Upper lobe of left lung (tissue), 6 donors: Measurements from ENCODE around the gene PDGFC. TPM values are rescaled to one million over a fixed set of nuclear protein-coding genes. Genes with fewer than 3 reads are reported as not detected.

ENCODE experiments used
- ATAC-seq, 2 donors: fragments of 200-7000 bp; cut with Tn5 transposase; one replicate each; pipeline ENCODE4 v1.9.1; 2022; ENCODE audit warnings: mild to moderate bottlenecking in 2 of 2, moderate library complexity in 2 of 2; ENCODE audit not compliant: low FRiP score in 2 of 2
- DNase-seq, 2 donors: peaks; one replicate each; pipeline ENCODE4 v3.0.0-alpha.2; 2019 to 2020
- H3K27ac ChIP-seq, 4 donors: fragments of 200-600 bp; sonication (generic); one replicate each; pipeline ENCODE4 v1.5.1; 2016 to 2019
- H3K27me3 ChIP-seq, 4 donors: fragments of 200-600 bp; sonication (generic); one replicate each; pipeline ENCODE4 v1.5.1; 2017 to 2019
- H3K36me3 ChIP-seq, 4 donors: fragments of 200-600 bp; sonication (generic); one replicate each; pipeline ENCODE4 v1.5.1; 2016 to 2019
- H3K4me1 ChIP-seq, 4 donors: fragments of 200-600 bp; sonication (generic); one replicate each; pipeline ENCODE4 v1.5.1; 2018 to 2019
- H3K4me3 ChIP-seq, 4 donors: fragments of 200-600 bp; sonication (generic); one replicate each; pipeline ENCODE4 v1.5.1; 2017 to 2019; ENCODE audit warnings: mild to moderate bottlenecking in 2 of 4, moderate library complexity in 1 of 4
- H3K9me3 ChIP-seq, 4 donors: fragments of 200-600 bp; sonication (generic); one replicate each; pipeline ENCODE4 v1.5.1; 2018 to 2019
- EP300 ChIP-seq, 4 donors: sonication (generic); formaldehyde crosslinking; IDR thresholded peaks; one replicate each; pipeline ENCODE4 v1.5.1; 2017; ENCODE audit warnings: antibody characterized with exemption in 4 of 4, control low read depth in 2 of 4
- POLR2A ChIP-seq, 4 donors: fragments of 450-650 bp; IDR thresholded peaks; one replicate each; pipeline ENCODE4 v1.5.1; 2016 to 2017; ENCODE audit warnings: antibody characterized with exemption in 4 of 4, mild to moderate bottlenecking in 2 of 4
- POLR2AphosphoS5 ChIP-seq, 2 donors: sonication (generic); formaldehyde crosslinking; IDR thresholded peaks; one replicate each; pipeline ENCODE4 v1.5.1; 2017; ENCODE audit warnings: antibody characterized with exemption in 2 of 2
- WGBS, 2 donors: methylation state at CpG; one replicate each; pipeline ENCODE4 v1.1.5; 2017 to 2018; 5-methylcytosine and 5-hydroxymethylcytosine counted together
- total RNA-seq, 6 donors: library from RNA; depleted of rRNA in 4 of 6; stranded (reverse); fragments of >200 nt in 4 of 6; gene quantifications; one replicate each; pipeline versions ENCODE4 v1.1.0 to v1.2.1, GENCODE V29; 2016 to 2021
- TF ChIP-seq, protein P1 (sequence below), 6 experiments: fragments of 450-650 bp in 4 of 6; fragments of 200-600 bp in 2 of 6; sonication (generic) in 2 of 6; IDR thresholded peaks; one replicate each; pipeline ENCODE4 v1.5.1; 2016 to 2019; ENCODE audit warnings: antibody characterized with exemption in 6 of 6
- donor health status: DM: no; HTN: no; CAD: no; lungs with moderate emphysema.
- donor health status: DM: no; HTN: yes; CAD: no; lungs with severe emphysema.

PDGFC gene
- total RNA-seq, 6 donors from 2014 or later, result 14.4 to 39.9 (median 28.5) TPM

DNA sequence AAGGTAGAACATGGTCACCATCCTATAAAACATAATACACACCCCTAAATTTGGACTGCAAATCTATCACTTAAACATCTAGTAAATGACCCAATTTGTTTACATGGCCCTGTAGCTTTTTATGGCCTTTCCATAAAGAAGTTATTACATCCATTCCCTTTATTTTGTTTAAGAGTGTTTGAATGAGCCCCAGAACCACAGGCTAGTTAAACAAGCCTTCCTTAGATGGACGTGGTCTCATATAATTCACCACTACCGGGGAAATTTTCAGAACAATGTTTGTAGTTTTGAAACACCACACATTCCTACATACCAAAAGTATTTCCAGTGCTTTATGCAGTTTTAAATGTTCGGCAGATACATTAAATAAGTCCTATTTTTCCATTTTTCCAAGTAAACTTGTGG lies 12.3 kb downstream of the PDGFC start:
- Histone ChIP-seq H3K4me1 (peaks cover 3 to 20% (median 8%) of the 10 kb centered on the region in 4 donors), H3K4me3 (no peak overlapping the region), H3K9me3 (no peaks in the 10 kb centered on the region), H3K27ac (no peak overlapping the region), H3K27me3 (no peaks in the 10 kb centered on the region), H3K36me3 (no peaks in the 10 kb centered on the region)
- no peak for ATAC-seq
- DNase-seq, result no peak
- WGBS, 2 donors, result 54 to 62% methylated on average over 3 of the region's 3 CpGs
- TF ChIP-seq POLR2AphosphoS5 (IDR thresholded peaks at IDR 0.05) (no peak), POLR2A (IDR thresholded peaks at IDR 0.05) (no peak), EP300 (IDR thresholded peaks at IDR 0.05) (no peak)
- TF ChIP-seq, protein P1, sequence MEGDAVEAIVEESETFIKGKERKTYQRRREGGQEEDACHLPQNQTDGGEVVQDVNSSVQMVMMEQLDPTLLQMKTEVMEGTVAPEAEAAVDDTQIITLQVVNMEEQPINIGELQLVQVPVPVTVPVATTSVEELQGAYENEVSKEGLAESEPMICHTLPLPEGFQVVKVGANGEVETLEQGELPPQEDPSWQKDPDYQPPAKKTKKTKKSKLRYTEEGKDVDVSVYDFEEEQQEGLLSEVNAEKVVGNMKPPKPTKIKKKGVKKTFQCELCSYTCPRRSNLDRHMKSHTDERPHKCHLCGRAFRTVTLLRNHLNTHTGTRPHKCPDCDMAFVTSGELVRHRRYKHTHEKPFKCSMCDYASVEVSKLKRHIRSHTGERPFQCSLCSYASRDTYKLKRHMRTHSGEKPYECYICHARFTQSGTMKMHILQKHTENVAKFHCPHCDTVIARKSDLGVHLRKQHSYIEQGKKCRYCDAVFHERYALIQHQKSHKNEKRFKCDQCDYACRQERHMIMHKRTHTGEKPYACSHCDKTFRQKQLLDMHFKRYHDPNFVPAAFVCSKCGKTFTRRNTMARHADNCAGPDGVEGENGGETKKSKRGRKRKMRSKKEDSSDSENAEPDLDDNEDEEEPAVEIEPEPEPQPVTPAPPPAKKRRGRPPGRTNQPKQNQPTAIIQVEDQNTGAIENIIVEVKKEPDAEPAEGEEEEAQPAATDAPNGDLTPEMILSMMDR (IDR thresholded peaks at IDR 0.05), result no peak

DNA sequence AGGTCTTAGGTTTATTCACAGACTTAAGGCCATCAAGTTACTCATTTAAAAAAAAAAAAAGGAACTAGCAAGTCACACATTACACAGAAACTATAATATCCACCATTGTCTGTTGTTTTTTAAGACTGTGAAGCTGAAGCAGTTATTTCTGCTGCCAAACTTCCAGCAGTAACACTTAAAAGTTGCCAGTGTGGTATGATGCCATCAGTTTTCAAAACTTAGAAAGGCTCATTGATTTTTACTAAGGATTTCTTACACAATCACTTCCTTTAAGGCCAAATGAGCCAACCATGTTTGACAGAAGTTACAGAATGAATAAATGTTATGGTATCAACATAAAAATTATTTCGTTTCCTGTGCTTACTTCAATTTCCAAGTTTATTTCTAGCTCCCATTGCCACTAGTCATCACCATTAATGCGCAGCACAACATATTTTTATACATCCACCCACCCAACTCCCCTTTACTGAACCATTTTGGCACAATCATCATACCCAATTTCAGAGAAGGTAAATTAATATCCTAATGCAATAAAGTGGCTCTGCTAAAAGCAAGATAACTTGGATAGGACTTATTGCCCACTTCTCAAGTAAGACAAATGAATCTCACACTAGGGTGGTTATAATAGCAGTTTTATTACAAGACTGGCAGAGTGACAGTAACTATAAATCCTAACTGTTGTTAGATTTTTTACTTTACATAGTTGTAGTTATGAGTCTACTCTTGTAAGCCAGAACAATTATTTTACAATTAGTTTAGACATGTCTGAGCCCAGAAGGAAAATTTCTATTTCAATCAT lies 13.1 kb downstream of the PDGFC start:
- Histone ChIP-seq H3K27ac (no peak overlapping the region), H3K4me1 (peaks cover 3 to 20% (median 8%) of the 10 kb centered on the region in 4 donors), H3K36me3 (no peaks in the 10 kb centered on the region), H3K27me3 (no peaks in the 10 kb centered on the region), H3K9me3 (no peaks in the 10 kb centered on the region), H3K4me3 (no peak overlapping the region)
- TF ChIP-seq, protein P1 (IDR thresholded peaks at IDR 0.05), result no peak
- TF ChIP-seq POLR2A (IDR thresholded peaks at IDR 0.05) (no peak), EP300 (IDR thresholded peaks at IDR 0.05) (no peak), POLR2AphosphoS5 (IDR thresholded peaks at IDR 0.05) (no peak)
- ATAC-seq, result no peak
- WGBS, 2 donors, result 74 to 85% methylated on average over 2 of the region's 2 CpGs
- DNase-seq, result no peak

- no peak overlapping the region for H3K4me3 ChIP-seq
- DNase-seq (no peak), ATAC-seq (no peak)
- WGBS, 2 donors, result 76 to 83% methylated on average over 3 of the region's 3 CpGs
- peaks cover 1 to 15% (median 5%) of the 10 kb centered on the region in 4 donors for H3K4me1 ChIP-seq
- no peak overlapping the region for H3K27ac ChIP-seq
- H3K27me3 ChIP-seq, result no peaks in the 10 kb centered on the region
- H3K36me3 ChIP-seq, result no peaks in the 10 kb centered on the region
- TF ChIP-seq POLR2AphosphoS5 (IDR thresholded peaks at IDR 0.05) (no peak), POLR2A (IDR thresholded peaks at IDR 0.05) (no peak), EP300 (IDR thresholded peaks at IDR 0.05) (no peak)
- TF ChIP-seq, protein P1 (IDR thresholded peaks at IDR 0.05), result no peak
- H3K9me3 ChIP-seq, result no peaks in the 10 kb centered on the region
Measured at GRCh38 chr4:156957556-156957955, 14.0 kb downstream of the PDGFC start.

GRCh38 chr4:156956826-156957368 lies 14.7 kb downstream of the PDGFC start:
- WGBS, 2 donors, result 59 to 61% methylated on average over 6 of the region's 6 CpGs
- Histone ChIP-seq H3K9me3 (no peaks in the 10 kb centered on the region), H3K27me3 (no peaks in the 10 kb centered on the region), H3K4me3 (no peak overlapping the region), H3K4me1 (peaks cover 0 to 10% (median 2%) of the 10 kb centered on the region in 4 donors), H3K36me3 (no peaks in the 10 kb centered on the region), H3K27ac (no peak overlapping the region)
- TF ChIP-seq, protein P1 (IDR thresholded peaks at IDR 0.05), result no peak
- TF ChIP-seq POLR2AphosphoS5 (IDR thresholded peaks at IDR 0.05), result no peak
- no peak for TF ChIP-seq EP300 (IDR thresholded peaks at IDR 0.05)
- TF ChIP-seq POLR2A (IDR thresholded peaks at IDR 0.05), result no peak
- DNase-seq (no peak), ATAC-seq (no peak)
